HG02571 (cell line): Measurements from ENCODE around the gene CBS.
"Not testable (repeated sequence)": the region's sequence is repeated elsewhere in the genome, so short reads cannot be mapped to it uniquely, and the experiment has no call there.

Experiments
- ATAC-seq: cut with Tn5 transposase; IDR thresholded peaks from one replicate; pipeline ENCODE4 v1.9.1; 2021; ENCODE audit warnings: mild to moderate bottlenecking, moderate library complexity; ENCODE audit not compliant: unreplicated experiment

CBS gene

DNA sequence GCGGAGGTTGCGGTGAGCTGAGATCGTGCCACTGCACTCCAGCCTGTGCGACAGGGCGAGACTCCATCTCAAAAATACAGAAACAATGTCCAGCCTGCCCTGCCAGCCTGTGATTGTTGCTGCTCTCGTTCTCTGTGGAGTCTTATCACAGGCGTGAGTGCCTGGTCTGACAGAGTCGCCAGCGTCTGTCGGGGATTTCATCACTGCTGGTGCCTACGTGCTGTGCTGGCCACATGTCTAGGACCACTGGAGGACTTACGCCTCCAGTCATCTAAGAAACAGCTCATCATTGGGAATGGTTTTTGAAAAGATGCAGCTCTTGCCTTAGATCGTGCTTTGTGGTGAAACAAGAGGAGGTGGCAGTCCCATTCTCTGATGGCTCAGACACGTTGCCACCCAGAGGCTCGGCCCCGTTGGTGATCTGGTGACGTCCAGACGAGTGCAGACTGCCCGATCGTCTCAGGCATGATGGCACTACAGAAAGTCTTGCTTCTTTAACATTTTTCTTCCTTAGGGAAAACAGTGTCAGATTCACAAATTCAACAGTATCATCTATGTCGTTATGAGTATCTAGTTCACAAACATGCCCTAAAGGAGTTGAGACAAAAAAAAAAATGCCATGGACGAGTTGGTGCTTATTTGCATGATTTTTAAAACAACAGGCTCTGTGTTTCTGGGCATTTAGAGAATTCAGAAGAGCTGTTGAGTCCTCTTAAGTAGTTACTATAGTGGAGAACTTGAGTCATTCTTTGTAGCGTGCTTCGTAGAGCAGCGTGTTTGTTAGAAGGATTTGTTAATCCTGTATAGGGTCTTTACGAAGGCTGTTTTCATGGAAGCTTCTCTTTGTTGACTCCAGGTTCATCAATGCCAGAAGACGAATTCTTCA is 47.5 kb downstream of the CBS start:
- ATAC-seq = no peak

DNA sequence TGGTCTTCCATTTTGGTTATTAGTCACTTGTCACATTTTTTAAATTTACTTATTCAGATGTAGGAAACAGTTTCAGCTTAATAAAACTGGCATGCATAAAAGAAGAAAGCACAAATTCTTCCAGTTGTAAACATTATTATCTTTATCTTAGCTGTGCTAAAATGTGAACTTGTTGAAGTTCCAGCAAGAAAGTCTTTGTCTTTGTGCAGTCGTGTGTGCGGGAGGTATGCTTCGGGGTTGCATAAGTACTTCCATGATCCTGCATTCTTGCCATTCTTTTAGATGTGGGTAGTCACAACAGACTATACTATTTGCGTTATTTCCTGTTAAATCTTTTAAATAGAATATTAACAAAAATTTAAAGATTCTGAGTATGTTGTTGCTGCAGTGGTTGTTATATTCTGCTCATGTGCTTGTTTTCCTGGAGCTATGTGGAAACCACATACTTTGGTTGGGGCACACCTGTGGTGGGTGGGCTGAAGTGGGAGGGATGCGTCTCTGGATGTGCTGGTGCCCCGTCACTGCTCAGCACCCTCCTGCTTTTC is 49.9 kb downstream of the CBS start:
- ATAC-seq = no peak

DNA sequence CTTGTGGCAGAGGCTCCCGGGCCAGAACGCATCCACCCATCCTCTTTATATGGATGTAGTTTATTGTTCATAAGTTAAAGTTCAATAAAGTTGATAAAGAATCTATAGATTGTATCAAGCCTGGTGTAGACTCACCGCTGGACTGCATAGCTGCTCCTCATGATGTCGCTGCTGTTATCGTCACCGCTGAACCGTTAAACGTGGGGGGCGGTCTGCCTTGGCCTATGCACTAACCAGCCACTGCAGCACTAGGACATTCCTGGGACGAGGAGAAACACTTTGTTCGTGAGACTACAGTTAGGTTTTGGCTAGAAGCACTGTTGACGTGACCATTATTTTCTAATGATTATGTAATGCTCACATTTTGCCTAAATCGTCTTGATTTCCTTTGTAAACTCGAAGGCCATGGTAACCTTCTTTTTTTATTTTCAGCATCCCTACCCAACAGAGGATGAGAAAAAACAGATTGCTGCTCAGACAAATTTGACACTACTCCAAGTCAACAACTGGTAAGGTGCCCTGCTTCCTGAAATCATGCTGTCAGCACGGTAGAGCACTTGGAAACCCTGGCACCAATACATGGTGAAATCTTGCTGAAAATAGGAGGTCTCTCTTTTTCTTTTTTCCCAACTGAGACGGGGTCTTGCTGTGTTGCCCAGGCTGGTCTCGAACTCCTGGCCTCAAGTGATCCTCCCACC is 51.0 kb downstream of the CBS start:
- ATAC-seq = no peak

GRCh38 chr21:43023175-43023574 is 52.5 kb downstream of the CBS start:
- ATAC-seq = no peak

DNA sequence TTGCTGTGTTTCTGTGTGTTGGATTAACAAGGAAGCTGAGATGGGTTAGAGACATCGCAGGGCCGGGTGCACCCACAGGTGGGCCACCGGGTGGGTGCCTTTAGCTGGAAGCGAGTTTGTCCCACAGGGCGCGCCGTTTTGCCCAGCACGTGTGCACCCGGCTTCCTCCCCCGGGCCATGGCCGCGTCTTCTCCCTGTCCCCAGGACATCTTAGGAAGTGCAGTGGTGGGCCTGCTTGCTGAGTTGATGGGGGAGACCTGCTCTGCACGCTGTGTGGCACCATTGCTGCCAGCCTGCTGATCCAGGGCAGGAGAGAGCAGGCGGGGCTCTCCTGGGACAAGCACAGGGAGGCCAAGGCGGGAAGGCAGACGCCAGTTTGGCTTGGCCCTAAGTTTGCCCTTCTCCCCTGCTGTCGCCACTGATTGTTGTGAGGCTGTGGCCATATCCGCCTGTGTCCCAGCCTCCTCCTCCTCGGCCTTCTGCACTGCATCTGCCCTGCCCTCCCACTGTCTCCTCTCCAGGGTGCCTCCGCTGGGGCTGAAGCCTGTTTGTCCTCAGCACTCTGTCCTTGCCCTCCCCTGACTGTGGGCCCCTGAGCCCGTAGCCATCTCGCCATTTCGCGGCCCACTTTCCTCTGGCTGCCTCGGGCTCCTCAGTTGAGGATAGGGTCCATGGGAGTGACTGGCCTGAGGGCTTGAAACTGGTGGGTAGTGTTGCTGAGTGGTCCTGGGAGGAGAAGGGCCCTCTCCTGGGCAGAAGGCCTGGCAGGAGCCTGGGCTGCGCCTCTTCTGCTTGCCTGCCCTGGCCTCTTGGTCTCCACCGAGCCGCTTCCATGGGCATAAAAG is 53.7 kb downstream of the CBS start:
- no peak for ATAC-seq

GRCh38 chr21:43021191-43021590 is 54.4 kb downstream of the CBS start:
- ATAC-seq = no peak

- no peak for ATAC-seq
Observed at GRCh38 chr21:43020771-43021170, 54.9 kb downstream of the CBS start.

- ATAC-seq = no peak
Observed at GRCh38 chr21:43020177-43020576, 55.5 kb downstream of the CBS start.

DNA sequence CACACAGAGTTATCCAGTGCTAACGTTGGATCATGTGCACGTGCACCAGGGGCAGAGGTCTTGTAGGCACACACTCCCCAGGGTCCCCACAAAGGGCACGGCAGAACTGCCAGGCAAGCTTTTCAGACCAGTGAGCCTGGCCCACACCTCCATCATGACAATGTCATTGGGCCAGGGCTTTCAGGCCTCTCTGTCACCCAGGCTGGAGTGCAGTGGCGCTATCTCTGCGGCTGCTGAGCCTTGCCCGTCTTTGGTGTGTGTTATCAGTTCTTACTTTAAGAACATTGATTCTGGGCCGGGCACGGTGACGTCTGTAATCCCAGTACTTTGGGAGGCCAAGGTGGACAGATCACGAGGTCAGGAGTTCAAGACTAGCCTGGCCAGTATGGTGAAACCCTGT is 57.1 kb downstream of the CBS start:
- ATAC-seq = no peak

DNA sequence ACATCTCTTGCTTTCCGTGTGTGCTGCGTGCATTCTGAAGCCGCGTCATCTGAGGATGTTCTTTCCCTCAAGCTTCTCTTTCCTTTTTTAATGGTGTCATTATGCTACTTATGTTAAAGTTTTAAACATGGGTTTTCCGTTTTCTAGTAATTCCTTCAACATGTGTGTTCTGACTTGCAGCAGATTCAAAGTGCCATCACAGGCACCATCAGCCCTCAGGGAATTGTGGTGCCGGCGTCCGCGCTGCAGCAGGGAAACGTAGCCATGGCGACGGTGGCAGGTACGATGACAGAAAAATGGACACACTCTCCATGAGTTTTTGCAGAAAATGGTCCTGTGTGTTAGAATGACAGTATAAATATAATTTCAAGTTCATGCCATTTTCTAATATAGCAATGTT is 58.9 kb downstream of the CBS start:
- ATAC-seq = no peak

- no peak for ATAC-seq
Observed at GRCh38 chr21:43015906-43016540, 59.6 kb downstream of the CBS start.

DNA sequence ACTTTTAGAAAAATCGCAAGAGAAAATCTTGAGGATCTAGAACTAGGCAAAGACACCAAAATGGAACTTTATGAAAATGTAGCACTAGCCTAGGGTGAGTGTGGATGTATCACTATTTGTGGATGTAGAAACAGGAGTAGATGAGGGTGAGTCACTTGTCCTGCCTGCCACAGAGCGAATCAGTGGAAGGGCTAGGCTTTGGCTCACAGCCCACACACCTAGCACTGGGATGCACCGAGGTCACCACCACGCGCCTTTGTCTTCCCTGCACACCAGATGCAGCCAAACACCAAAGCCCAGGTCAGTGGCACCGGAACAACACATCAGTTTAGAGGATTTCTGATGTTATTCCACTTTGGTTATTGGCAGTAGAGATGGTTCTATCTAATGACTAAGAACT is 63.0 kb downstream of the CBS start:
- no peak for ATAC-seq

- no peak for ATAC-seq
Observed at GRCh38 chr21:43006874-43007208, 68.8 kb downstream of the CBS start.

DNA sequence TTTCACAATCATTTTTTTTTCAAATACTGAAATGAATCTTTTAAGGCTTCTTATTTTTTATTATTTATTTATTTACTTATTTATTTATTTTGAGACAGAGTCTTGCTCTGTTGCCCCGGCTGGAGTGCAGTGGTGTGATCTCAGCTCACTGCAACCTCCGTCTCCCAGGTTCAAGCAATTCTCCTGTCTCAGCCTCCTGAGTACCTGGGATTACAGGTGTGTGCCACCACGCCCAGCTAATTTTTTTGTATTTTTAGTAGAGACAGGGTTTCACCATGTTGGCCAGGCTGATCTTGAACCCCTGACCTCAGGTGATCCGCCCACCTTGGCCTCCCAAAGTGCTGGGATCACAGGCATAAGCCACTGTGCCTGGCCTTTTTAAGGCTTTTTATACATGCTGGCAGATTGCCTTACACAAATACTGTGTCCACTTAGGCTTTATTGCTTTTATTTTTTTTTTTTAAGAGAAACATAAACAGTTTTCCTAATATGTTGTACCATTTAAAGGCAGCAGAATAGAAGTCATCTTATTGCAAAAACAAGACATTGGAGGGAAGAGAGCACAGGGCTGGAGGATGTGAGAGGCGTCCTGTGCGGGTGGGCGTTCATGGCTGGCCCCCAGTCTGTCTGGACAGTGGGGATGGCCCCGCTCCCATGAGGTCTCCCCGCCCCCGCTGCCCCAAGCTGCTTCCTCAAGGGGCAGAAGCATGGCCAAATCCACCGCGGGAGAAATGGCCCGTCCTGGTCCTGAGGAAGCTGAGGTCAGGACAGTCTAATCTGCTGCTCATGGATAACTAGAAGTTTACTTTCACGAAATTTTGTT is 69.4 kb downstream of the CBS start:
- not testable (repeated sequence) for ATAC-seq

DNA sequence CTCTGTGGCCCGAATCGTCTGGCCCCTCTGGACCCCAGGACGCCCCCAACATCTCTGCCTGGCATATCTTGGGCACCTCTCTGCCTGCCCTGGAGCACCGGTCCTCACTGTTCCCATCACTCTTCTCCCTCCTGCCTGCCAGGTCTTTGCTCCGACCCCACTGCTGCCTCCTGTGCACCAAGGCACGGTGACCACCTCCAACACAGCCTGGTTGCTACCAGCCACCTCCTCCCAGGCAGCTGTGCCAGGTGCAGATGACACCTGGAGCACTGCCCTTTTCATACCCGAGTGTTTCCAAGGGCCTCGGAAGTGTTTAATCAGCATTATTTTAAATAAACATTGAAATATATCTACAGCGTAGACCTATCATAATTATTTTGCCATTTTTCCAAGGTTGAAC is 70.0 kb downstream of the CBS start:
- no peak for ATAC-seq

GRCh38 chr21:43004926-43005325 is 70.7 kb downstream of the CBS start:
- no peak for ATAC-seq
